CD1c-positive myeloid dendritic cell (primary cell): ENCODE data around the gene MMS22L.

Source experiments
- DNase-seq: peaks from one replicate; pipeline ENCODE4 v3.0.0-alpha.2; 2016; ENCODE audit errors: extremely low spot score

Gene MMS22L

DNA sequence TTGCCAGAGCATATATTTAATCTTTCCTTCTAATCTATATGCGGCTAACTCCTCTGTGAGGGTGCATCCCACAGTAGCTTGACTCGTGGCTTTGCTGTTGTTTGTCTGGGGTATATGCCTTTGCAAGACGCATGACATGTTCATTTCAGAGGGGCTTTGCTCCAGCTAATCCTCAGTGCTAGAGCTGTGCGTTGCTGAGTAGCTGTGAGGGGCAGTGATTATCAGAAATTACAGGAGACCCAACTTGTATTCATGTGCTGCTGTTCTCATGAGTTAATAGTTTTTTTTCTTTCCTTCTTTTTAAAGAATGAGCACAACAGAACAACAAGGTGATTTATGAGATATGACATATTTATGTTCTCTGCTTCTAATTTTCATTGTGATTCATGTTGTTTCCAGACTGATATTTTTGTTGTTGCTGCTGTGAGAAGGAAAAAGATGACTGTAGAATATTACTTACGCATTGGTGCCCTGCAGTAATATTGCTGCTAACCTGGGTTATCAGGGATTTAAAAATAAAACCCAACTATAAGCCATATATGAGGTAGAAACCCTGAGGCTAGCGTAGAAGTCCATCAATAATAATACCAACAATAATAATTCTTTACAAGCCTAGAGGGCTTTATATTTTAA, 190.2 kb downstream of the MMS22L start:
- DNase-seq, result no peak
